IPS DF 4.7 (cell line): ENCODE data around the gene PRDM2.
"Not testable (repeated sequence)": the region's sequence is repeated elsewhere in the genome, so short reads cannot be mapped to it uniquely, and the experiment has no call there.

ENCODE experiments used
- DNase-seq: peaks from one replicate; pipeline ENCODE4 v3.0.0-alpha.2; 2013; ENCODE audit warnings: low spot score; ENCODE audit errors: extremely low read depth

Gene PRDM2

GRCh38 chr1:13699936-13700520 is at the start of gene PRDM2:
Gene PRDM2, plus strand, starts transcription at chr1:13700188. Its CDS starts 15,418 bp downstream, at chr1:13715606.
- DNase-seq: no peak

- DNase-seq: no peak
Observed at GRCh38 chr1:13651279-13651678, 48.7 kb upstream of the PRDM2 start.

- no peak for DNase-seq
Observed at GRCh38 chr1:13652238-13652637, 47.8 kb upstream of the PRDM2 start.

- no peak for DNase-seq
Observed at GRCh38 chr1:13661539-13661938, 38.4 kb upstream of the PRDM2 start.

- DNase-seq: no peak
Observed at GRCh38 chr1:13662493-13662892, 37.5 kb upstream of the PRDM2 start.

- no peak for DNase-seq
Observed at GRCh38 chr1:13663969-13664368, 36.0 kb upstream of the PRDM2 start.

GRCh38 chr1:13664451-13664850 is 35.5 kb upstream of the PRDM2 start:
- DNase-seq: no peak

GRCh38 chr1:13666317-13666716 is 33.7 kb upstream of the PRDM2 start:
- DNase-seq: no peak

GRCh38 chr1:13667691-13668090 is 32.3 kb upstream of the PRDM2 start:
- no peak for DNase-seq

- no peak for DNase-seq
Observed at GRCh38 chr1:13674377-13674776, 25.6 kb upstream of the PRDM2 start.

GRCh38 chr1:13675151-13675651 is 24.8 kb upstream of the PRDM2 start:
- no peak for DNase-seq

- no peak for DNase-seq
Observed at GRCh38 chr1:13677896-13678295, 22.1 kb upstream of the PRDM2 start.

GRCh38 chr1:13679651-13680050 is 20.3 kb upstream of the PRDM2 start:
- DNase-seq: no peak

GRCh38 chr1:13680609-13681008 is 19.4 kb upstream of the PRDM2 start:
- DNase-seq: not testable (repeated sequence)

- DNase-seq: no peak
Observed at GRCh38 chr1:13681921-13682320, 18.1 kb upstream of the PRDM2 start.

GRCh38 chr1:13682444-13682843 is 17.5 kb upstream of the PRDM2 start:
- no peak for DNase-seq

- no peak for DNase-seq
Observed at GRCh38 chr1:13683206-13683605, 16.8 kb upstream of the PRDM2 start.

GRCh38 chr1:13687151-13687715 is 12.8 kb upstream of the PRDM2 start:
- DNase-seq: no peak

GRCh38 chr1:13693094-13693493 is 6.9 kb upstream of the PRDM2 start:
- not testable (repeated sequence) for DNase-seq

GRCh38 chr1:13694886-13695684 is 4.9 kb upstream of the PRDM2 start:
- no peak for DNase-seq

GRCh38 chr1:13697738-13698137 is 2.2 kb upstream of the PRDM2 start:
- no peak for DNase-seq

- DNase-seq: no peak
Observed at GRCh38 chr1:13699510-13699909, 478 bp upstream of the PRDM2 start.
